Activated T-cell treated with anti-CD3 and anti-CD28 coated beads, Interleukin-2, amount 50 U/mL, for 72 hours (primary cell): ENCODE measurements around the gene ZNF664. TPM values are rescaled to one million over a fixed set of nuclear protein-coding genes. Genes with fewer than 3 reads are reported as not detected.

Source experiments
- ATAC-seq, 2 donors: fragments of 150-1000 bp; cut with Tn5 transposase; replicated peaks in 1 of 2; 2 replicates each; pipeline ENCODE4 v1.10.0; 2021; ENCODE audit warnings: moderate library complexity in 2 of 2, mild to moderate bottlenecking in 1 of 2
- DNase-seq, 2 donors: peaks; one replicate each; pipeline ENCODE4 v3.0.0; 2021 to 2022; ENCODE audit warnings: mixed read lengths in 1 of 2
- H3K27ac Mint-ChIP-seq: one replicate; pipeline ENCODE4 v1.8.0; 2022; ENCODE audit warnings: mild to moderate bottlenecking, moderate library complexity, mixed read lengths
- H3K27me3 Mint-ChIP-seq: one replicate; pipeline ENCODE4 v1.8.0; 2022; ENCODE audit warnings: low read depth, mixed read lengths
- H3K36me3 Mint-ChIP-seq, 2 donors: one replicate each; pipeline ENCODE4 v1.8.0; 2022; ENCODE audit warnings: mixed read lengths in 2 of 2, mild to moderate bottlenecking in 1 of 2; ENCODE audit not compliant: insufficient read depth in 2 of 2
- H3K4me1 Mint-ChIP-seq: one replicate; pipeline ENCODE4 v1.8.0; 2022; ENCODE audit warnings: low read depth, mixed read lengths
- H3K4me3 Mint-ChIP-seq, 2 donors: one replicate each; pipeline ENCODE4 v1.8.0; 2022; ENCODE audit warnings: mild to moderate bottlenecking in 2 of 2, mixed read lengths in 2 of 2, moderate library complexity in 2 of 2
- H3K9me3 Mint-ChIP-seq, 2 donors: one replicate each; pipeline ENCODE4 v1.8.0; 2022; ENCODE audit warnings: mixed read lengths in 2 of 2
- total RNA-seq, 2 donors: library from RNA; stranded (reverse); gene quantifications; one replicate each; pipeline ENCODE4 v1.2.3, GENCODE V29; 2022

The ZNF664 gene
- total RNA-seq, 2 donors from 2014 or later: 63.0 to 63.6 TPM

DNA sequence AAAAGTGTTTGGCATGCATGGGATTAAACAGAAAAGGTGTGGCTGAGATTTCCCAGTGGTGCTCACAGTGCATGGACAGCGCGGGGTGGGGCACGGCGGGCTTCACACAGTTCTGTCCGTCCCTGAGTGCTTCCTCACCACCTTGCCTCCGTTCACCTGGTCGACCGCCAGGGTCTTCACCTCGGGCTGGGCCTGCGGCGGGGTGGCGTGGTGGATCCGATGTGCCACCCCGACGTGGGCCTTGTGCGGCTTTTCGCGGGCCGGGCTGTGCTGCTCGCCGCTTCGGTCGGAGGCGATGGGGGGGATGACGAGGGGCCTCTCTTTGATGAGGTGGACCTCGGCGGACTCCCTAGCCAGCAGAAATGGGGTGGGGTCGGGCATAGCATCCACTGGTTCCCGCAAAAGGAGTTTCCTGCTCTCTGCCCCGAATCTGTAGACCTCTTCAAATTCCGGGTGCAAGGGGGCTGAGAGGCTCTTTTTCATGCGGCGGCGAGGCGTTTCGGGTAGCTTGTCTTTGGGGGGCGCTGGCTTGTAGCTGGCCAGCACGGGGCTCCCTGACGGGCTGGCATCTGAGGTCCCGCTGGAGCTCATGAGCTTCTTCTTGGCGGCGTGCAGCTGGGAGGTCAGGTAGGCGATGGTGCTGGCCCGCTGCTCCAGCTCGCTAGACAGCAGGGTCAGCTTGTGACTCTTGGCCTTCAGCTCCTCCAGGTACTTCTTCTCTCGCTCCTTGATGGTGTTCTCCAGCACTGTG is 35.9 kb upstream of the ZNF664 start:
- Mint-ChIP-seq H3K27ac (peak overlapping the region; percentile 67), H3K4me3 (peak overlapping the region; percentile 81), H3K27me3 (peaks cover 14% of the 10 kb centered on the region), H3K36me3 (peaks cover 0 to 6% of the 10 kb centered on the region in 2 donors), H3K4me1 (peaks cover 47% of the 10 kb centered on the region), H3K9me3 (no peaks in the 10 kb centered on the region)
- ATAC-seq: no peak
- no peak for DNase-seq

DNA sequence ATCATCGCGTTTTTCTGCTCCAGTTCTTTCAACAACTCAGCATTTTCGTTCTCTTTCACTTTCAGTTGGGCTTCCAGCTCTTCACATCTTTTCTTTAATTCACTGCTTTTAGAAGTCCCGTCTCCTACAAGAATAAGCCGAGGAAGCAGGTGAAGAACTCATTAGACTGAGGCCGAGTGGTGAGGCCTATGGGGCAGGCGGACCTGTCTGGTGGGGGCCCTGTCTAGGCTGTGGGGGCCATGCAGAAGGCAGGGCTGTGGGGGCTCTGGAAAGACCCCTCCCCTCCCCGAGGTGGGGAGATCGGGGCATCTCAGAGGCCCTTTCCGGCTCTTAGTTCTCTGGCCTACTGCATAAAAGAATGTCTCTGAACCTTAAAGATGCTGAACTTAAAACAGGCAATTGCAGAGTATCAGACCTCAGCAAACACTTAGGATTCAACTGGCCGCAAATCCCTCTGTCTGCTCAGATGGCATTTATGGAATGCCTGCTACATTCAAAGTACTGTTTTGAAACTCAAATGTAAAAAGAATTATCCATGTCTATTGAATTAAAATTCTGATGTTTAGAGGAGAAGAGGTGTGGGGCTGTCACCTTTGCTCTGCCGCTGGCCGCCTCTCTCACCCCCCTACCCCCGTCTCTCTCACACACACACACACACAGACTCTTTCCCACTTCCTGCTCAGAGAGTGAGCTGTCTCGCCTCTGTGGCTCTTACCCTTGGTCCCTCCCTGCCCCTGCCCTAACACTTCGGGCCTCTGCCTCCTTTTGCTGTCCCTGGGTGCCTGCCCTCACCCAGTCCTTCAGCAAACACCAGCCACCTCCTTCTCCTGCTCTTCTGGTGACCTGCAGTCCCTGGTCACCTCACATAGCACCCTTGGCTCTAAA is 35.1 kb upstream of the ZNF664 start:
- ATAC-seq: peak; percentile 98 to 99
- peaks cover 39% of the 10 kb centered on the region for H3K4me1 Mint-ChIP-seq
- peak overlapping the region; percentile 81 for H3K4me3 Mint-ChIP-seq
- H3K36me3 Mint-ChIP-seq: peaks cover 2 to 10% of the 10 kb centered on the region in 2 donors
- no peaks in the 10 kb centered on the region for H3K9me3 Mint-ChIP-seq
- peak; percentile 65 to 66 for DNase-seq
- H3K27ac Mint-ChIP-seq: peak overlapping the region; percentile 67
- H3K27me3 Mint-ChIP-seq: peaks cover 7% of the 10 kb centered on the region

GRCh38 chr12:123938679-123939480 is 34.1 kb upstream of the ZNF664 start:
- Mint-ChIP-seq H3K9me3 (no peaks in the 10 kb centered on the region), H3K27ac (peak overlapping the region; percentile 67), H3K36me3 (peaks cover 2 to 10% of the 10 kb centered on the region in 2 donors), H3K4me3 (peak overlapping the region; percentile 81), H3K27me3 (no peaks in the 10 kb centered on the region), H3K4me1 (peaks cover 33% of the 10 kb centered on the region)
- DNase-seq: peak; percentile 14 to 18
- ATAC-seq: peak in 1 of 2 donors; percentile 12

- H3K36me3 Mint-ChIP-seq: peaks cover 2 to 10% of the 10 kb centered on the region in 2 donors
- no peak overlapping the region for H3K4me3 Mint-ChIP-seq
- no peak for ATAC-seq
- peaks cover 27% of the 10 kb centered on the region for H3K4me1 Mint-ChIP-seq
- DNase-seq: no peak
- H3K9me3 Mint-ChIP-seq: no peaks in the 10 kb centered on the region
- H3K27ac Mint-ChIP-seq: peak overlapping the region; percentile 2
- no peaks in the 10 kb centered on the region for H3K27me3 Mint-ChIP-seq
Measured at GRCh38 chr12:123939716-123940626, 33.0 kb upstream of the ZNF664 start.

- no peak for DNase-seq
- peaks cover 2 to 10% of the 10 kb centered on the region in 2 donors for H3K36me3 Mint-ChIP-seq
- H3K4me1 Mint-ChIP-seq: peaks cover 27% of the 10 kb centered on the region
Measured at GRCh38 chr12:123940627-123940966, 32.4 kb upstream of the ZNF664 start.

DNA sequence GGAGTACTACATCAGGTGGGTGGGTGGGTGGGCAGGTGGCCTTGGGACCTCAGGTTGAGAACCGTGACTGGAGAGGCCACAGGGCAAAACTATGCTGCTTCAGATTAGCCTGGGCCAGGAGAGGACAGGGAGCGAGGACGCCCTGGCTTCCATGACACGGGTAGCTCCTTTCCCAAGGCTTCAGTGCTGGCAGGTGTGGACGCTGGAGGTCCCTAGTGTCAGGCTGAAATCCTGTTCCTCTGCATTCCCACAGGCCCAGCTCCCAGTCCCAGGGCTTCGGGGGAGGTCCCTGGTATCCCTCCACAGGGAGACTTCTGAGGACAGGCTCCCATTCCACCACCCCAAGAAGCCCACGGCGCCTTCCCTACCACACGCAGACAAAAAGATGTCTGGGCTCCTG is 32.0 kb upstream of the ZNF664 start:
- H3K4me3 Mint-ChIP-seq: no peak overlapping the region
- peaks cover 2 to 10% of the 10 kb centered on the region in 2 donors for H3K36me3 Mint-ChIP-seq
- no peak for DNase-seq

More at GRCh38 chr12:123940627-123940966, 32.4 kb upstream of the ZNF664 start:
- Mint-ChIP-seq H3K4me3 (no peak overlapping the region), H3K9me3 (no peaks in the 10 kb centered on the region), H3K27me3 (no peaks in the 10 kb centered on the region), H3K27ac (peak overlapping the region; percentile 2)
- no peak for ATAC-seq

GRCh38 chr12:123941624-123942237 is 31.3 kb upstream of the ZNF664 start:
- H3K27ac Mint-ChIP-seq: no peak overlapping the region
- peaks cover 2 to 7% of the 10 kb centered on the region in 2 donors for H3K36me3 Mint-ChIP-seq
- ATAC-seq (no peak), DNase-seq (no peak)
- peaks cover 22% of the 10 kb centered on the region for H3K4me1 Mint-ChIP-seq
- no peaks in the 10 kb centered on the region for H3K9me3 Mint-ChIP-seq
- no peaks in the 10 kb centered on the region for H3K27me3 Mint-ChIP-seq
- no peak overlapping the region for H3K4me3 Mint-ChIP-seq

More for the DNA sequence above, 32.0 kb upstream of the ZNF664 start:
- peaks cover 27% of the 10 kb centered on the region for H3K4me1 Mint-ChIP-seq
- ATAC-seq: no peak
- no peaks in the 10 kb centered on the region for H3K9me3 Mint-ChIP-seq
- no peaks in the 10 kb centered on the region for H3K27me3 Mint-ChIP-seq
- H3K27ac Mint-ChIP-seq: no peak overlapping the region

- DNase-seq: no peak
- Mint-ChIP-seq H3K4me3 (no peak overlapping the region), H3K27me3 (no peaks in the 10 kb centered on the region), H3K27ac (no peak overlapping the region), H3K9me3 (no peaks in the 10 kb centered on the region), H3K4me1 (peaks cover 21% of the 10 kb centered on the region), H3K36me3 (peaks cover 2 to 7% of the 10 kb centered on the region in 2 donors)
- no peak for ATAC-seq
Measured at GRCh38 chr12:123942238-123942653, 30.8 kb upstream of the ZNF664 start.

DNA sequence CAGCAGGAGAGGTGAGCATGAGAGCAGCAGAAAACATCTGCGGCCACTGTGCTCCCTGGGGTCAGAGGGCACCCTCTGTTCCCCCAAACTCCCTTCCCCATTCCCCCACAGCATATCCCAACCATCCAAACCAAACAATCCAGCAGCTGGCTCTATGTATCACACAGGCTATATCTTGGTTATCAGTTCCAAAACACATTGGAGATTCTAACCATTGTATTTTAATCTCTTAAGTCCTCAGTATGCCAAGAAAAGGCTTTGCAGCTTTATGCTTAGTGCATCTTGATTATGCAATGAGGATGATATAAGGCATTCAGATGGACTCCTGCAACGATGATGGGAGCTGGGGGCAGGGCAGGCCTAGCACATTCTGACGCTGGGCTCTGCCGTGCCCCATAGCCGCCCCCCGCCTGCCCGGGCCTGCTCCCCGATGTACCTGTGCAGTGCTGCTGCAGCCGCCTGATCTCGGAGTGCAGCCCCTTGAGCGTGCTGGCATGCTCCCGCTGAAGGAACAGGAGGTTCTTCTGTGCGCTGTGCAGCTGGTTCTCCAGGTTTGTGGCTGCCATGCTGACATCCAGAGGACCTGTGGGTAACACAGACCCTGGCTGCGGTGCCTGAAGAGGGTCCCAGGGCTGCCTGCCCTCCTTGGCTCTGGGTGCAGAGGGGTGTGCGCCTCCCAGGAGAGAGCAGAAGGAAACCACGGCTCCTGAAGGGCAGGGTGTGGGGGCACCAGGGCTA is 29.9 kb upstream of the ZNF664 start:
- peaks cover 2 to 6% of the 10 kb centered on the region in 2 donors for H3K36me3 Mint-ChIP-seq
- H3K27ac Mint-ChIP-seq: no peak overlapping the region
- no peak for ATAC-seq
- no peak for DNase-seq
- H3K9me3 Mint-ChIP-seq: no peaks in the 10 kb centered on the region
- no peak overlapping the region for H3K4me3 Mint-ChIP-seq
- H3K4me1 Mint-ChIP-seq: peaks cover 13% of the 10 kb centered on the region
- H3K27me3 Mint-ChIP-seq: no peaks in the 10 kb centered on the region

GRCh38 chr12:123943816-123944215 is 29.2 kb upstream of the ZNF664 start:
- H3K36me3 Mint-ChIP-seq: peaks cover 2 to 6% of the 10 kb centered on the region in 2 donors
- ATAC-seq: no peak
- H3K27ac Mint-ChIP-seq: no peak overlapping the region
- no peaks in the 10 kb centered on the region for H3K9me3 Mint-ChIP-seq
- H3K4me1 Mint-ChIP-seq: peaks cover 5% of the 10 kb centered on the region
- no peak overlapping the region for H3K4me3 Mint-ChIP-seq
- H3K27me3 Mint-ChIP-seq: no peaks in the 10 kb centered on the region
- no peak for DNase-seq

DNA sequence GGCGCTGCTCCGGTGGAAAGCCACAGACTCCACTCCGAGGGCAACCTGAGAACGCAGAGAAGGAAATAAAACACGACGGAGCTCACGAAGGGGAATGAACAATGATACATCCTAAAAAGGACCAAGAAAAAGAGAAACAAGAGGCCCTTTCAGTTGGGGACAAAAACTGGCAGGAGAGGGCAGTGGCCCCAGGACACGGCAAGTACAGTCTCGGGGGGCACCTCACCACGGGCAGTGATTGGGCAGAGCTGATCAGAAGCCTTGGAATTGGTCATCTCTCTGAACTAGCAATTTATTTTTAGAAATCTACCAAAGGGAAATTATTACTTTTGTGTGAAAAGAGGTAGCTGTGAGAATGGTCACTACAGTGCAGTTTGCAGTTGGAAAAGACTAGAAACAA is 28.3 kb upstream of the ZNF664 start:
- Mint-ChIP-seq H3K27ac (no peak overlapping the region), H3K9me3 (no peaks in the 10 kb centered on the region), H3K36me3 (peaks cover 2 to 6% of the 10 kb centered on the region in 2 donors), H3K4me1 (no peaks in the 10 kb centered on the region), H3K4me3 (no peak overlapping the region), H3K27me3 (no peaks in the 10 kb centered on the region)
- DNase-seq: no peak
- ATAC-seq: no peak
